HG02852 (cell line): ENCODE data around the gene SLFN11.
"Not testable (repeated sequence)": the region's sequence is repeated elsewhere in the genome, so short reads cannot be mapped to it uniquely, and the experiment has no call there.

Source experiments
- ATAC-seq: cut with Tn5 transposase; IDR thresholded peaks from one replicate; pipeline ENCODE4 v1.9.1; 2021; ENCODE audit warnings: mild to moderate bottlenecking, moderate library complexity; ENCODE audit not compliant: unreplicated experiment

Gene SLFN11

GRCh38 chr17:35359398-35359797 lies 14.0 kb downstream of the SLFN11 start:
- no peak for ATAC-seq

DNA sequence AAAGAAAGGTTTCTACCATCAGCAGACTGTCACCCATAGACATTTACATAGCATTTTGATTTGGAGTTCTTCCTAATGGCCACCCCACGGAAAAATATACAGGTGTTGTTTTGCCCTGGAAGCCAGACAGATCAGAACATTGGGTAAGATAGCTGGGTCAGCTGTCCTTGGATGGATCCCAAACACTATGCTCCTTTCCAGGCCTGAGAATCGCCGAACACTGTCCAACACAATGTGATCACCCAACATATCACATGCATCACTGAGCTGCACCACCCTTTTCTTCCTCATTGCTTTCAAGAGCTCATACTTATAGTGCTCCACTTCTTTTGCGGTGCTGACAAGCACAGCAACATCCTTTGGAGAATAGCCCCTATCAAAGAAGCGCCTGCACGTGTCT lies 21.1 kb downstream of the SLFN11 start:
- ATAC-seq = no peak

DNA sequence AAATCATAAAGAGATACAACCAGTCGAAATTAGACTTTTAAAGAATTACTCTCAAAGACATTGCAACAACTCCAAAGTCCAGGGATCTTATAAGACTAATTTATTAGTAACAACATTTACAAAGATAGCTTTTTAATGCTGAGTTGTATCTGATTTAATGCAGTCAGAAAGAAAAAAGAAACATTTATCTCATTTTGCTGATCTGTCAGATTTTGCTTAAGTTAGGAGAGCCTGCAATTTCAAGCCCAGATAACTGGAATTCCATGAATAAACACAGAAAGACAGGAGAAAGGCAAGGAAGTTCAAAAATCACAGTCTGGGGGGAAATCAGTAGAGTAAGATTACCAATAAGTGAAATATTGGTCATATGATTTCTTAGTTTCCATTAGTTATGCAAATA lies 22.9 kb downstream of the SLFN11 start:
- no peak for ATAC-seq

DNA sequence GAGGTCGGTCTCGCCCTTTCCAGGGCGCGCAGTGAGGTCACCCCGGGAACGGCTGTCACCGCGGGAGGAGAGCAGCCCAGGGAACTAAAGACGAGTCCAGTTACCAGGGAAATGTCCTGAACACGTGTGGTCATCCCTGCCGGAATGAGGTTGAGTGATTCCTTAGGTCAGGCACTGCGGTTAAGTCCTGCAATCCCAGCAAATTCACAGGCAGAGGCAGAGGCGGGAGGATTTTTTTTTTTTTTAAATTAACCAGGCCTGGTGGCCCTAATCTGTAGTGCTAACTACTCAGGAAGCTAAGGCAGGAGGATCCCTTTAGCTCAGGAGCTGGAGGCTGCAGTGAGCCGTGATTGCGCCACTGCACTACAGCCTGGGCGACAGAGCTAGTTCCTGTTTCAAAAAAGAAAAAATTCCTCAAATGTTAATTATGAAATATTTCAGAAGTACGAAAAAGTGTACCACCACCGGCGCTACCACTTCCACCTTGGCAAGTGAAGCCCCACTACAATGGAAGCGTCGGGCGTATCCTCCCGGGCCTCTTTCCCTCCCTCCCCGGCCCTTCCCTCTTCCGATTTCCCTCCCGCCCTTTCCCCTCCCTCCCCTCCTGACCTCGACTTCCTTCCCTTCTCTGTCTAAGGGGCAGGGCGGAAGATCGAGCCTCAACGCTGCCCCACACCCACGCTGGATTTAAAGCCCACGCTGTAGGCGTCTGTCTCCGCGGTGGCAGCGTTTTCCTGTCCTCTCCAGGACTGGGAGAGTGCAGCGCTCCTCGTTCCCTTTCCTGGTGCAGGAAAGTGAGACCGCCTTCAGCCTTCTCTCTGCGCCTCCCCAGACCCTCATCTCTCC lies 27.3 kb downstream of the SLFN11 start:
- no peak for ATAC-seq

- ATAC-seq = no peak
Measured at GRCh38 chr17:35345445-35345925, 27.9 kb downstream of the SLFN11 start.

DNA sequence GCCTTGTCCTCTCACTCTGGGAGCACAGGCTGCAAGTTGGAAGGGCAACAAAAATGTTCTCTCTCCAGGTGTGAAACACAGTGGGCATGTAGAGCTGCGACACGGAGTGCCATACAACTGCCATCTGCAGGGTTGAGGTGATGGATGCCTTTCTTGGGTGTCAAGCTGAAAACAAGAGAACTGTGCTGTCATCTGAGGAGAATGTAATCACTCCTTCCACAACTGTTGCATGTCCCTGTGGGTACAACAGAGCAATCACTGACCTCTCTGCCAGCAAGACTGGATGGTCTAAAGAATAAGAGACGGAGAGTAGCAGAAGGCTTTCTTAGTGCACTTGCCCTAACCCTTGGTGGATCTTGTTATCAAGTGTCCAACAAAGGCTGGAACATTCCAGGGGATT lies 29.2 kb downstream of the SLFN11 start:
- no peak for ATAC-seq

GRCh38 chr17:35342276-35342675 lies 31.1 kb downstream of the SLFN11 start:
- no peak for ATAC-seq

- ATAC-seq = no peak
Measured at GRCh38 chr17:35341411-35341992, 31.9 kb downstream of the SLFN11 start.

DNA sequence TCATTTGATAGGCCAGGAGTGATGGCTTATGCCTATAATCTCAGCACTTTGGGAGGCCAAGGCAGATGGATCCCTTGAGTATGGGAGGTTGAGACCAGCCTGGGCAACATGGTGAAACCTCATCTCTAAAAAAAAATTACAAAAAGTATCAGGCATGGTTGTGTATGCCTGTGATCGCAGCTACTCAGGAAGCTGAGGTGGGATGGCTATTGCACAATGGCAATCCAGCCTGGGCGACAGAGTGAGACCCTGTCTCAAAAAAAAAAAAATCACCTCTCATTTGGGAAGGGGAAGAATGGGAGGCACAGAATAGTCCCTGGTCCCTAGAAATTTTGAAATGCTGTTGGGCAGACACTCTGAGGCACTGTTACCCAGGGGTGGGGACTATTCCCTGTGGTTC lies 35.2 kb downstream of the SLFN11 start:
- no peak for ATAC-seq

DNA sequence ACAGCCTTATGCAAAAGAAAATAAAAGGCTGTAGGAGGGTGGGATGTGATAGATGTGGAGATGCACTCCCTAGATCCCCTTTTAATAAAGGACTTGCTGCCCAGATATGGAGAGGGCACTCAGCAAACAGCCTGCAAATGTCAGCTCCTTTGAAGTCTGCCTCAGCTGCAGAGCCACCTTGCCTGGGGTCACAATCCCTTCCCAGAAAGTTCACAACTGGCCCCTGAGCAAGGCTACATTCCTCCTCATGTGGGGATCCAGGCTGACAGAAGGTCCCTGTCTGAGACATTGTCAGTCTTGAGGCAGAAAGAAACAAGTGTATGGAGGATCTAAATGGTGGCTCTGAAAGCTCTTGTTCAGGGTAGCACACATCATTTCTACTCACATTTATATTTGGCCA lies 36.1 kb downstream of the SLFN11 start:
- ATAC-seq = no peak

DNA sequence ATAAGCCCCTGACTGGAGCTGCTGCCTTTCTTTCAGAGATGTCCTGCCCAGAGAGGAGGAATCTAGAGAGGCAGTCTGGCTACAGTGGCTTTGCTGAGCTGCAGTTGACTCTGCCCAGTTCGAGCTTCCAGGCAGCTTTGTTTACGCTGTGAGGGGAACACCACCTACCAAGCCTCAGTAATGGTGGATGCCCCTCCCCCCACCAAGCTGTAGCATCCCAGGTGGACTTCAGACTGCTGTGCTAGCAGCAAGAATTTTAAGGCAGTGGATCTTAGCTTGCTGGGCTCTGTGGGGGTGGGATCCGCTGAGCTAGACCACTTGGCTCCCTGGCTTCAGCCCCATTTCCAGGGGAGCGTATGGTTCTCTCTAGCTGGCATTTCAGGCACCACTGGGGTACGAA lies 39.8 kb downstream of the SLFN11 start:
- not testable (repeated sequence) for ATAC-seq

GRCh38 chr17:35322749-35323148 lies 50.7 kb downstream of the SLFN11 start:
- ATAC-seq = no peak

DNA sequence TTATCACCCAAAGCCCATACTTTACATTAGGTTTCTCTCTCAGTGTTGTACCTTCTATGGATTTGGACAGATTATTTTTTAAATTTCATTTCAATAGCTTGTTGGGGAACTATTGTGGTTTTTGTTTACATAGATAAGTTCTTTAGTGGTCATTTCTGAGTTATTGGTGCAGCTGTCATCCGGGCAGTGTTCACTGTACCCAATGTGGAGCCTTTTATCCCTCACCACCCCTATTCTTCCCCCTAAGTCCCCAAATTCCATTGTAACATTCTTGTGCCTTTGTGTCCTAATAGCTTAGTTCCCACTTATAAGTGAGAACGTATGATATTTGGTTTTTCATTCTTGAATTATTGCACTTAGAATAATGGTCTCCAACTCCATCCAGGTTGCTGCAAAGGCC lies 57.5 kb downstream of the SLFN11 start:
- no peak for ATAC-seq

DNA sequence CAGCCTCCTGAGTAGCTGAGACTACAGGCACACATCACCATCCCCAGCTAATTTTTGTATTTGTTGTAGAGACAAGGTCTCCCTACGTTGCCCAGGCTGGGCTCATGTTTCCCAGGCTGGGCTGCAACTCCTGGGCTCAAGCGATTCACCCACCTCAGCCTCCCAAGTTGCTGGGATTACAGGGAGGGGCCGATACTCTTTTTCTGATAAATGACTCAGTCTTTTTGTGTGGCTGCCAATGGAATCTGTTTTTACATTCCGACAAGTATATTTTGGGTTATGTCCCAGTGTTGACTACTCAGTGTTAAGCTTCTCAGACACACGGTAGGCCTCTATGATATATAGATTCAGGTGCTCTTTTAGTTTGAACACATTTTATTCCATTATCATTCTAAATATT lies 58.1 kb downstream of the SLFN11 start:
- ATAC-seq = no peak

DNA sequence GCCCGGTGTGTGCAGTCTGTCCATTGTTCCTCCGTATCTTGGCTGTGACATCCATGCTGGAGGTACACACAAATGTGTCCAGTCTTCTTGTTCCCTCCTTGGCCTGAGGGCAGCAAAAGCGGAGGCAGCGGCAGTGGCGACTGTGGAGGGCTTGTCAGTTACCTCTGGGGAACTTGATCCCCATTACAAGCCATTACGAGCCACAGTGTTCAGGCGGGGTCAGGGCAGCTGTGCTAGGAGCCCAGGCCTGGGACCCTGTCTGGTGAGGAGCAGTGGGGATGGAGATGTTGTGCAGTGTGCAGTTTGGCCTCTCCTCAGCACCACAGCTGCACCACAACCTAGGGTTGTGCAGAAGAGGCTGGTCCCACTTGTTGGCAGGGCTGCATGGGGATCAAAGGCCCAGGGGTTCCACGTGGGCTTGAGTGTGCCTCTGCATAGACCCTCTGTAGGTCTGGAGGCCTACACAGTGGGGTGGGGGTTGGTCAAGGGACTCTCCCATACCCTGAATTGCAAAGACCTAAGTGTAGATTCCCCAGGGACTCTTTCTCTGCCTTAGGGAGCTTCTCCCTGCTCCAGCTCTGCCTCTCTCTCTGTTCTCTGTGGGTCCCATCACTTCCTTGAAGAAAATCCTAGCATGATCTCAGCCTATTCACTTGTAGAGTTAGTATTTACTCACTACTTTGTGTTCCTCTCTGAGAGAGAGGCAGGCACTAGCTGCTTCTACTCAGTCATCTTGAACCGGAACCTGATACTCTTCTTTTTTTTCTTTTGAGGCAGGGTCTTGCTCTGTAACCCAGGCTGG lies 58.8 kb downstream of the SLFN11 start:
- ATAC-seq = no peak

- ATAC-seq = no peak
Measured at GRCh38 chr17:35313875-35314409, 59.5 kb downstream of the SLFN11 start.

GRCh38 chr17:35312790-35313711 lies 60.4 kb downstream of the SLFN11 start:
- peak; percentile 65 for ATAC-seq

- ATAC-seq = no peak
Measured at GRCh38 chr17:35312346-35312745, 61.1 kb downstream of the SLFN11 start.

GRCh38 chr17:35309345-35309744 lies 64.1 kb downstream of the SLFN11 start:
- not testable (repeated sequence) for ATAC-seq
